NCI-H2171 treated with DMSO at 0.1 percent for 48 hours (cell line): ENCODE results near the gene LEMD2.

Experiments
- DNase-seq: peaks from one replicate; lab custom pipeline; 2025; lab: John Stamatoyannopoulos, UW

LEMD2 gene

DNA sequence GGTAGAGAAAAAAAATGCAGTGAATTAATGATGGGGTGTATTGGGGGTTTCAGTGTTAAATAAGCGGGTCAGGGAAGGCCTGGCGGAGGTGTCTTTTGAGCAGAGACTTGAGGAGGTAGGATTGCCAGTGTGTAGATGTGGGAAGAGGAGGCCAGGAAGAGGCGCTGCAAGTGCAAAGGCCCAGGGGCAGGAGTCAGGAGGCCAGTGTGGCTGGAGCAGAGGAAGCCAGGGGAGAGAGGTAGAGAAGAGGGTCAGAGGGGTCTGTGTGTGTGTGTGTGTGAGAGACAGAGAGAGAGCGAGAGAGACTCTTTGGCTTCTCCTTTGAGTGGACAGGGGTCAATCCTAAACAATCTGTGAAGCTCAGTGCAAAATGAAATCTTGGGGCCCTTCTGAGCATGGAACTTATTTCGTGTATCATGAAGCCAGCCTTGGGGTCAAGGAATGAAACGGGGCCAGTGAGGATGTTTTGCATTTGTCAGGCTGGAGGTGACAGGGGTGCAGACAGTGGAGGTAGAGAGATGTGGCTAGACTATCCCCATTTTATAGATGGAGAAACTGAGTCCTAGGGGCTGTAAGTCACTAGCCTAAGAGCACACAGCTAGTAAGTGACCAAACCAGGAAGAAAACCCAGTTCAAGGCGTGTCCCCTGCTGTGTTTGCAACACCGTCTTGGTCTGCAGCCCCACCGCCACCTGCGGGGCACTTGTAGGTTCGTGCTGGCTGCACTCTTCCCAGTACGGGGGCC is 32.5 kb downstream of the LEMD2 start:
- no peak for DNase-seq

- peak; percentile 93 for DNase-seq
Measured at GRCh38 chr6:33755070-33755869, 33.7 kb downstream of the LEMD2 start.

- DNase-seq: no peak
Measured at GRCh38 chr6:33754222-33754621, 34.7 kb downstream of the LEMD2 start.

DNA sequence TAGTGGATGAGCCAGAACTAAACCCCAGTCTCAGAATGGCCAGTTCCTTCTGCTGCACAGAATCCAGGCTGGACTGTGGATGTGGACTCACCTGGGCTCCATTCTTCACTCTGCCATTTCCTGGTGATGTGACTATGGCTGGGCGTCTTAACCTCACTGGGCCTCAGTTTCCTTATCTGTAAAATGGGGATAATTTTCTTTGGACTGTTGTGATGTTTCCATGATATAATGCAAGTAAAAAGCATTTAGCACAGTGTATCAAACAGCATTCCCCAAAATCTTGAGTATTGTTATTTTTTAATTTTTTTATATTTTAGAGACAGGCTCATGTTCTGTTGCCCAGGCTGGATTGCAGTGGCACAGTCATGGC is 36.3 kb downstream of the LEMD2 start:
- no peak for DNase-seq

DNA sequence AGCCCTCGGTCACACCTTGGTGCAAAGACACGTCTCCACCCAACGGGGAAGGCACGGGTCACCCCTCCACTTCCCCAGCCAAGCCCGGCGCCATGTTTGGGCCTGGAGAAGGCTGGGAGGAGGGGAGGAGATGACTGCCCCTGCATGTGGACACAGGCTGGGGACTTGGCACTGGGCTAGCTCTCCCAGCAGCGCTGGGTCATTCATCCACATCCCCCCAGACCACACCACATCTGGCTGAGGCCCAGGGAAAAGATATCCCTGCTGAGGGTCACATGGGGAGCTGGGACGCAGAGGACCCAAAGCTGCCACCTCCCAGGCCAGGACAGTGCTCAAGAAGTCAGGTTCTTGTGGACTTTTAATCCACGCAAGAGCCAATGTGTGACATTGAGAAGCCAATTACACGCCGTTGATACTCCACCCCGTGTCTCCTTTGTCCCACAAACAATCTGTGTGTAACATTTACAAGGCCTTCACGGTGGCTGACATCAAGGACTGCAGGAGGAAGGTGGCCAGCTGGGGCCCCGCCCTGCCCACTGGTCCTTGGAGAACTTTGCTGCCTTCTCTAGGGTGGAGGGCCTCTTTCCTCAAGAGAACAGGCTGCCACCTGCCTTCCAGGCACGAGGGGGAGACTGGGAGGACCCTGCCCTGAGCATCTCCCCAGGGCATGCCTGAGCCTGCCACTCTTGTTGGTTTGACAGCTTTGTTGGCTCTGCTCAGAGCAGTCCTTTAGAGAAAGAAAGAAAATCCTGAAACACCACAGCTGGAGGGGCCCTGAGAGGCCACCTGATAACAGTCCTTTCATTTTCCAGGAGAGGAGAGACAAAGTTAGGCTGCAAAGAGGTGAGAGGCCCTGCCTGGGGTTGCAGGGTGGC is 36.9 kb downstream of the LEMD2 start:
- peak; percentile 97 for DNase-seq

DNA sequence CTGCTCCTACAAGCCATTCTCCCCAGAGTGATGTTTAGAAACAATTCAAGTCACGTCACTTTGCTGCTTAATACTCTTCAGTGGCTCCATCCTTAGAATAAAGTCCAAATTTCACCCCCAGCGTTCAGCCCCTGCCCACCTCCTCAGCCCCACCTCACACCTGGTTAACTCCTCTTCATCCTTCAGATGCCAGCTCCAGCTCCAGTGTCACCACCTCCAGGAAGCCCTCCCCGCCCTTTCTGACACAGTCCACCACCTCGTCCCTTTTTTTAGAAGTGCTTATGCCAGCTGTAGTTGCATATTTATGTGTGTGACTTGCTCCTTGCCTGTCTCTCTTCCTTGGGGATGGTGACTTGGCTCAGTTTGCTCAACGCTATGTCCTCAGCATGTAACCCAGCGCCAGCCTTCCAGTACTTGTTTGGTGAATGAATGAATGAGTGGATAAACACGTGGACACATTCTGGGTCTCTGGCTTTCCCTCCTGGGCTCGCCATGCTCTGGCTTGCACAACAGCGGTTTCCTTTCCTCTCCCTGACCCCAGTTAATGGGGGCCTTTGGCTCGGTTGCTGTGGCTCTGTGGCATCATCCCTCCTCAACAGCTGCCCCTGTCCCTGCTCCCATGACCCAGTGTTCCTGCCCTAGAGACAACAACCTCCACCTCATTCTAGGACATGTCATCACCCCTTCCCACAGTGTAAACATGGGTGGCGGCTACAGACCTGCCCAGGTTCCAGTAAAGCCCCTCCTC is 38.5 kb downstream of the LEMD2 start:
- DNase-seq: no peak

GRCh38 chr6:33749401-33749800 is 39.5 kb downstream of the LEMD2 start:
- peak; percentile 66 for DNase-seq

DNA sequence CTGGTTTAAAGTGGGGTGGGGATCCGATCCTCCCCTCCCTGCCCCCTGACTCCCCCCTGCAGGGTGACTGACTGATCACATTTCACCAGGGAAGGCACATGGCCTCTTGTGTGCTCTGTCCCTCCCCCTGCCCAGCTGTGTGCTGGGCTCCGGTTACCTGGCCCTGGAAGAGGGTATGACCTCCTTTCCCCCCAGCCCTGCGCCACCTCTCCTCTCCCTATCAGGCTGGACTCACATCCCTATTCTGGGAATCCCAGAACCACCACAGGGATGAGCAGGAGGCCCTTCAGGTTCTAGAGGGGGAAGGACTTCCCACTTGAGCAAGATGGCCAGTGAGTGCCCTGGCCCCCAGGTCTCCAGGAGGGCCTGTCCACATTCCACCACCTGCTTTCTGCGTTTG is 40.1 kb downstream of the LEMD2 start:
- DNase-seq: peak; percentile 66

DNA sequence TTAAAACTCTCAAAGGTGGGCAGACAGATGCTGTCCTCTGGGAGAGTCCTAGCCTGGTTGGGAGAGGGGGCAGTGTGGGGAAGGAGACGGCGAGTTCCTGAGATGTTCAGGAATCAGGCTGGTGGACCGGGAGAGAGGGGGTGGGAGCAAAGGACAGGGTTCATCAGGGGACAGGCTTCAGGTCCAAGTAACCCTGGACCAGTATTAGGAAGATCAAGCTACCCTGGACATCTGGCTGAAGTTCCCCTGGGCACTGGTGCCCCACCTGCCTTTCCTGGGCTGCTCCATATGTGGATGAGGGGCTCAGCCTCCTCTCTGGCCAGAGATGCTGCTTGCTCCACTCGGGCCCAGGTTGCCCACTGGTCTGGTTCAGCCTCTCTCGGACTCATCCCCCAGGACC is 41.1 kb downstream of the LEMD2 start:
- no peak for DNase-seq

- DNase-seq: no peak
Measured at GRCh38 chr6:33746651-33747100, 42.3 kb downstream of the LEMD2 start, which contains the start of gene IP6K3. Gene IP6K3, minus strand, starts transcription at chr6:33746905. Its CDS starts 11,429 bp downstream, at chr6:33735476.

GRCh38 chr6:33746036-33746600 is 42.8 kb downstream of the LEMD2 start:
- peak; percentile 64 for DNase-seq

DNA sequence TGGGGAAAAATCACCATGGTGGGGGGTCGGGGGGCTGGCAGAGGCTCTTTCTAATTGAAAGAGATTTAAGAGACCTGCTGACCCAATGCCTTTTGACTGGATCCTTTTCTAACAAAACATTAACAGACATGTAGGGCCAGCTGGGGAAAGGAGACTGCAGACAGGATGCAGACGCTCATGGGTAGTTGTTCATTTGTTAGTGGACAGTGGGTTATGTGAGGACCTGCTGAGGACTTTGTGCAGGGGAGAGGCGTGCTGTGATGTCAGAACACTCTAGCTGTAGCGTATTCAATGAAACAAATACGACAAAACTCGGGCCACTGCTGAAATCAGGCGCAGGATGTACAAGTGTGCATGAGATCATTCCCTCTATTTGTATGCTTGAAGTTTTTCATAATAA is 43.4 kb downstream of the LEMD2 start:
- DNase-seq: peak; percentile 19

DNA sequence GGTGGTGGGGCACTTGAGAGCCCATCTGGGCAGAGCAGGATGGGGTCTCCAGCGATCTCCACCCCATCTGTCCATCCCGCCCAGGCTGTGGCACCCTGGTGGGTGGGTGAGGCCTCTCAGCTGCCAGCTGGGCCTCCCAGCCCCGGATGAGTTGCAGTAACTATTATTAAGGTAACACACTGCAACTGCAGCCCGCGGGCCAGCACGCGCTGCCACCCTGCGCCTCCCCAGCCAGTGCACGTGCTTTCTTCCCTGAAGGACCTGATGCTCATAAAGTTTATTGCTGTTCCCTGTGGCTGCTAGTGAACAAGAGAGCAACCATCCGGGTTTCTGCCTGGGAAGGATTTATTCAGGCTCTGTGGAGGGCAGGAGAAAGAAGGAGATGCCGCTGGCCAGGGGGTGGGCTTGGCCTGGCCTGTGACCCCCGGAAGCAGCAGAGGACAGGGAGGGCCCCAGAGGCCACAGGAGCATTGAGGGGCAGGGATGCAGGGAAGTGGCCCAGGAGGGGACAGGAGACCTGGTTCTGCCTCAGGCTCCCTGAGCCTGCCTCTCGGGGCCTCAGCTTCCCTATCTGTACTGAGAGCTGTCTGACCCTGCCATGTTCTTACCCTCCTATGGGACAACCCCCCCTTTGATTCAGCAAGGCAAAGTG is 43.9 kb downstream of the LEMD2 start:
- peak; percentile 96 for DNase-seq

DNA sequence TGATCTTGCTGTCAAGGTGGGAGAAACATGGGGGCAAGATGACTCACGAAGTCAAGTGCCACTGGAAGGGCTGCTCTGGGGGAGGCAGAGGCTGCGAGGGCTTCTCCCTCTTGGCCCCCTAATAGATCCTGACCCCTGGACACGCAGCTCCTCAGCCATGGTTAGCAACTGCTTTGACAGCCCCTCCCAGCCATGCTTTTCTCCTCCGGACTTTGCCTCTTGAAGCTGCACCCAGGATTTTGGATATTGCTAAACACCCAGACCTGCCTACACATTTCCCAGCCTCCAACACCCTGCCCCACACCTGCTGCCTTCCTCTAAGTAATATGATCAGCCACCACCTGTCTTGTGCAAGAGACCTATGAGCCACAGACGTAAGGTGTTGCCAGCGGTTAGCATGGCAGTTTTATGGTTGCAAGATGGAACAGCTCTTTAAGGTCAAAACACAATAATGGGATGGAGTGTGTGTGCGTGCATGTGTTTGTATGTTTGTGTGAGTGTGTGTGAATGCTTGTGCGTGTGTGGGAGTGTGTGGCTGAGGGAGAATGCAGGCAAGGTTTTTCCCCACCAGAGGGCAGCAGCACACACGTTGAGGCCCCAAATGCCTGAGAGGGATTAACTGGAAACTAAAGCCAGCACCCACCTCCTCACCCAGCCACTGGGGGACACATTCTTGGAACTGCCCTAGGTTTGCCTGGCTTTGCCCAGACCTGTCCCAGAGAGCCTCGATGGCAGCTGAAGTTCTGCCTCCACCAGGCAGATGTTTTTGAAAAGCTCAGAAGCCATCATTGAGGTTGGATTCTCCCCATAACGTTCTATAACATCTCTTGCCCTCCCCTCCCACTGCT is 44.7 kb downstream of the LEMD2 start:
- DNase-seq: peak; percentile 99

DNA sequence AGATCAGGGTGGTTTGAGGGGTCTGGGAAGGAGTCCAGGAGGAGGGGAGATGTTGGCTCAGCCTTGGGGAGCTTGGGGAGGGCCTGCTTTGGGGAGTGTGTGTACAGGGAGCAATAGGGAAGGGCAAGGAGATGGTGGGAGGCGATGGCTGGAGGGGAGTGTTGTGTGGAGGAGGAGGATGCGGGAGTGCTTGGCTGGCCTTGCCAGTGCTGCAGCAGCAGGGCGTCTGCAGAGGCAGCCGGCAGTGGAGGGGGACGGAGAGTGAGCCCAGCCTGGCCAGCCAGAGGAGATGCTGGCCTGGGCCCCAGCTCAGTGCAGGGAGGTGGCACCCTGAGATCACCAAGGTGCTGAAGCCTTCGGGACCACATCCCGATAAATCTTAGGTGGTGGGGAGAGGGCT is 46.1 kb downstream of the LEMD2 start:
- DNase-seq: no peak

DNA sequence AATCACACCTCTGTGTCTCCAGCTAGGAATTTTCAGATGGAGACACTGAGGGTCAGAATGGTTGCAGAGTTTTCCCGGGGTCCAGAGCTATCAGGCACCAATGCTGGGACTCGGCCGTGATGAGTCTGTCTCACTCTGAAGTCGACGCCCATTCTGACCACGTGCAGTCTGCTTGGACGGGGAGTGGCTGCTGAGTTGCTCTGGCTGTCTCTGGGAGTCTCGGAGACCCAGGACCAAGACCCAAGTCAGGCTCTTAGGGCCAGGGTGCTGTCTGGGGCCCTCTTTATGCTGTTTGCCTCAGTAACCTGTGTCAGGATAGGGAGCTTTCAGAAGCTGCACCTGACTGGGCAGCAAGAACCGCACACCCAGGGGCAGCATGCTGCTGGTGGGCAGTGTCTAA is 46.8 kb downstream of the LEMD2 start:
- DNase-seq: no peak

GRCh38 chr6:33740794-33741193 is 48.1 kb downstream of the LEMD2 start:
- DNase-seq: peak; percentile 42

GRCh38 chr6:33740204-33740608 is 48.7 kb downstream of the LEMD2 start:
- no peak for DNase-seq

- DNase-seq: no peak
Measured at GRCh38 chr6:33739571-33739970, 49.4 kb downstream of the LEMD2 start.

DNA sequence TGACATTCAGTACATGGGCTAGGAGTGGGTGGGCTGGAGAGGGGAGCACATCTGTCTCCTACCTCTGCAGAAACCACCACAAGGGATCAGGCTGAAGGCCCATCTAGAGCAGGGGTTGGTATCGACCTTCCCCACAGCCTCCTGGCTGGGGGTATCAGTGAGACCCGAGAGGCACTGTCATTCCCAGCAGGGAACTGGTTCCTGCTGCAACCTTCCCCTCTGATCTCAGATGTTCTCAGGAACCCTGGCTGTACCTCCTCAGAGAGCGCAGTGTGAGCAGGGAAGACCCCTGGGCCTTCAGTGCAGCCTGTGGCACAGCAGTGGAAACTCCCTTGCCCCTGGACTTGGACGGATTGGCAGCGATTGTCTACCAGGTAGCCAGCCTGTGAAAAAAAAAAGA is 50.1 kb downstream of the LEMD2 start:
- no peak for DNase-seq
